K562 (cell line): ENCODE data around the gene CDK5R2. TPM values are rescaled to one million over a fixed set of nuclear protein-coding genes. Genes with fewer than 3 reads are reported as not detected.

Experiments used
- ATAC-seq: fragments of 200-7000 bp; cut with Tn5 transposase; 3 replicates; pipeline ENCODE4 v1.9.1; 2020; ENCODE audit warnings: moderate library complexity
- BruUV-seq: library from RNA; stranded (reverse); fragments of 400-500 nt; replicated peaks from 2 replicates; lab custom pipeline; 2021; lab: Mats Ljungman, UMichigan
- CTCF ChIA-PET: fragments of 300-600 bp; formaldehyde crosslinking; extraction: SDS; loops from one replicate; lab custom pipeline; 2021; ENCODE audit warnings: low intra/inter-chr PET ratio; lab: Yijun Ruan, JAX
- POLR2A ChIA-PET: fragments of 300-600, 350-650 bp; sonication (Branson Sonifier 250); formaldehyde crosslinking; extraction: SDS; loops from one replicate; lab custom pipeline; 2021; ENCODE audit warnings: antibody characterized with exemption, inconsistent platforms; lab: Yijun Ruan, JAX
- DNase-seq, 4 experiments: peaks; one replicate each; pipeline versions ENCODE4 v3.0.0 to v3.0.0-alpha.2; 2011 to 2018; ENCODE audit warnings: low spot score in 3 of 4, mixed read lengths in 3 of 4; ENCODE audit errors: extremely low read depth in 1 of 4
- FAIRE-seq: peaks from 2 replicates; lab custom pipeline; 2011; peaks lifted over from hg19 to GRCh38; lab: Jason Lieb, UNC
- H2AFZ ChIP-seq: 2 replicates; pipeline ENCODE4 v1.6.0; 2011; ENCODE audit warnings: low read depth, low read length, control low read depth, inconsistent platforms
- H3K27ac ChIP-seq: fragments of 200-600 bp; 3 replicates; pipeline ENCODE4 v1.8.0; 2011; ENCODE audit warnings: low read depth, mild to moderate bottlenecking, control low read depth, inconsistent platforms, low read length, moderate library complexity, mixed read lengths; ENCODE audit errors: extremely low read depth
- H3K27me3 ChIP-seq, 2 experiments: fragments of 300-600 bp in 1 of 2; 2 replicates in 1 of 2; 3 replicates in 1 of 2; pipeline versions ENCODE4 v1.6.0 to v1.8.0; 2011; ENCODE audit warnings: inconsistent platforms in 2 of 2, low read length in 2 of 2, mild to moderate bottlenecking in 1 of 2, mixed read lengths in 1 of 2, moderate library complexity in 1 of 2; ENCODE audit not compliant: control insufficient read depth in 2 of 2, insufficient read depth in 2 of 2
- H3K36me3 ChIP-seq: fragments of 300-600 bp; 3 replicates; pipeline ENCODE4 v1.8.0; 2011; ENCODE audit warnings: mild to moderate bottlenecking, low read length, inconsistent platforms; ENCODE audit not compliant: control insufficient read depth, insufficient read depth
- H3K4me1 ChIP-seq, 2 experiments: fragments of 200-600 bp in 1 of 2; replicated peaks in 1 of 2; 2 replicates in 1 of 2; 3 replicates in 1 of 2; pipeline versions ENCODE4 v1.5.1 to v1.8.0; 2011; ENCODE audit warnings: inconsistent platforms in 2 of 2, low read length in 2 of 2, mild to moderate bottlenecking in 1 of 2, mixed read lengths in 1 of 2, moderate library complexity in 1 of 2; ENCODE audit not compliant: control insufficient read depth in 2 of 2, insufficient read depth in 2 of 2
- H3K4me2 ChIP-seq: 2 replicates; pipeline ENCODE4 v1.6.1; 2011; ENCODE audit warnings: low read length, control low read depth, inconsistent platforms, mixed read lengths; ENCODE audit not compliant: insufficient read depth
- H3K4me3 ChIP-seq: fragments of 200-600 bp; sonication (generic), shearing (Covaris generic); 2 replicates; pipeline ENCODE4 v1.5.1; 2016; ENCODE audit warnings: control low read depth, inconsistent platforms
- H3K79me2 ChIP-seq: fragments of 200-600 bp; 3 replicates; pipeline ENCODE4 v1.8.0; 2011; ENCODE audit warnings: low read length, inconsistent platforms; ENCODE audit not compliant: control insufficient read depth, insufficient read depth
- H3K9ac ChIP-seq, 2 experiments: 2 replicates each; pipeline versions ENCODE4 v1.6.0 to v1.6.1; 2011; ENCODE audit warnings: low read depth in 2 of 2, low read length in 2 of 2, control low read depth in 1 of 2, inconsistent platforms in 1 of 2, mild to moderate bottlenecking in 1 of 2, mixed read lengths in 1 of 2; ENCODE audit not compliant: insufficient read depth in 1 of 2
- H3K9me1 ChIP-seq: one replicate; pipeline ENCODE4 v1.6.0; 2011; ENCODE audit warnings: inconsistent platforms, mild to moderate bottlenecking, low read length, moderate library complexity; ENCODE audit not compliant: control insufficient read depth, insufficient read depth
- H3K9me3 ChIP-seq: replicated peaks from 2 replicates; pipeline ENCODE4 v1.5.1; 2011; ENCODE audit warnings: low read depth, low read length, inconsistent platforms; ENCODE audit not compliant: control insufficient read depth, insufficient read depth
- H4K20me1 ChIP-seq: replicated peaks from 2 replicates; pipeline ENCODE4 v1.6.1; 2011; ENCODE audit warnings: low read length, inconsistent platforms, mixed read lengths; ENCODE audit not compliant: control insufficient read depth, insufficient read depth
- ARID3A ChIP-seq: IDR thresholded peaks from 2 replicates; pipeline ENCODE4 v1.6.1; 2012; ENCODE audit warnings: low read depth, low read length, improper control_type of control experiment, borderline replicate concordance
- E2F6 ChIP-seq, 2 experiments: IDR thresholded peaks; 2 replicates each; pipeline ENCODE4 v1.6.1; 2011; ENCODE audit warnings: borderline replicate concordance in 1 of 2, control low read depth in 1 of 2, low read depth in 1 of 2, low read length in 1 of 2, mild to moderate bottlenecking in 1 of 2, mixed read lengths in 1 of 2, moderate library complexity in 1 of 2; ENCODE audit not compliant: insufficient read depth in 1 of 2, insufficient read length in 1 of 2, poor library complexity in 1 of 2, severe bottlenecking in 1 of 2; ENCODE audit errors: extremely low read depth in 1 of 2
- EGR1 ChIP-seq: fragments of 450-650 bp; conservative IDR thresholded peaks from 2 replicates; pipeline ENCODE4 v1.6.1; 2017; ENCODE audit warnings: mild to moderate bottlenecking
- MEIS2 ChIP-seq: fragments of 450-650 bp; IDR thresholded peaks from 2 replicates; pipeline ENCODE4 v1.6.1; 2014; ENCODE audit warnings: mild to moderate bottlenecking; ENCODE audit not compliant: partially characterized antibody
- RB1 ChIP-seq: fragments of 450-650 bp; IDR thresholded peaks from 2 replicates; pipeline ENCODE4 v1.6.1; 2017; ENCODE audit warnings: low read depth, mild to moderate bottlenecking
- TFAP4 ChIP-seq: sonication (generic); formaldehyde crosslinking; IDR thresholded peaks from 2 replicates; pipeline ENCODE4 v1.8.0; 2022; ENCODE audit warnings: missing genetic modification reagents, mild to moderate bottlenecking, moderate library complexity, borderline replicate concordance
- ZSCAN29 ChIP-seq: fragments of 450-650 bp; IDR thresholded peaks from 2 replicates; pipeline ENCODE4 v1.6.1; 2017
- WGBS: fragments of 100-300 bp; shearing (Covaris generic); methylation state at CpG from one replicate; pipeline ENCODE4 v1.1.6; 2016; ENCODE audit warnings: low coverage, mixed read lengths; ENCODE audit not compliant: insufficient coverage; ENCODE audit errors: missing lambda C conversion rate; 5-methylcytosine and 5-hydroxymethylcytosine counted together
- in situ Hi-C: fragments of 300-500 bp; cut with MboI; formaldehyde crosslinking; loops from 4 replicates; pipeline ENCODE4 v1.15.0; 2018; ENCODE audit warnings: inconsistent platforms, mixed read lengths
- intact Hi-C: fragments of 100-400 bp; cut with micrococcal nuclease; formaldehyde crosslinking; loops from 2 replicates; pipeline ENCODE4 v1.14.2; 2022
- polyA plus RNA-seq, 8 experiments: library from polyadenylated mRNA; depleted of rRNA in 4 of 8; stranded (reverse) in 5 of 8; unstranded in 3 of 8; fragments of >200 nt; fragmentation: Nextera tagmentation in 2 of 8; fragmentation: Illumina TruSeq in 1 of 8; extraction: Ambion mirVana in 2 of 8; extraction: Trizol in 1 of 8; gene quantifications; 2 replicates each; pipeline versions ENCODE4 v1.2.1 to v1.2.3, GENCODE V29; 2011 to 2014; ENCODE audit warnings: inconsistent platforms in 1 of 8, missing spikeins in 1 of 8
- total RNA-seq, 7 experiments: library from RNA; depleted of rRNA in 6 of 7; stranded (reverse); fragments of >200 nt in 6 of 7; fragmentation: Illumina TruSeq in 2 of 7; extraction: Trizol in 2 of 7; gene quantifications; 2 replicates each; pipeline versions ENCODE4 v1.2.1 to v1.2.3, GENCODE V29; 2011 to 2021; ENCODE audit warnings: low replicate concordance in 1 of 7

Gene CDK5R2
- total and polyA plus RNA-seq, 9 of the 15 experiments (the other 6 are each of a cell fraction or from before 2014, with no cell fraction given), result 0.09 TPM; not detected in 8

GRCh38 chr2:219003267-219003634 is 43.8 kb downstream of the CDK5R2 start:
- Histone ChIP-seq H3K27ac (no peak overlapping the region), H4K20me1 (no peaks in the 10 kb centered on the region), H3K79me2 (no peaks in the 10 kb centered on the region), H3K9ac (no peak overlapping the region), H3K27me3 (peaks cover 0 to 32% of the 10 kb centered on the region in 2 experiments; a peak in 2 of 5 replicates), H3K4me2 (no peak overlapping the region; the same call in 1 of the 2 replicates), H3K4me1 (peaks cover 9 to 32% of the 10 kb centered on the region in 2 experiments), H2AFZ (no peak overlapping the region), H3K9me1 (no peaks in the 10 kb centered on the region), H3K4me3 (no peak overlapping the region), H3K36me3 (no peaks in the 10 kb centered on the region), H3K9me3 (no peaks in the 10 kb centered on the region)
- in situ Hi-C loops (no loop called here), intact Hi-C loops (no loop called here)
- FAIRE-seq, result no peak
- ChIA-PET CTCF (interaction anchor here (0.9 kb wide), 1 partner anchor 127 kb away, joined by 3 read pairs; no protein-coding TSS in a partner anchor), POLR2A (interaction anchor here (0.7 kb wide), 1 partner anchor 33 kb away, joined by 3 read pairs; no protein-coding TSS in a partner anchor)
- DNase-seq, result no peak
- ATAC-seq, result no peak
- 2% methylated on average over 20 of the region's 20 CpGs for WGBS
- TF ChIP-seq ARID3A (no peak), EGR1 (peak; percentile 38; the same call in 1 of the 2 replicates), ZSCAN29 (no peak), RB1 (peak; percentile 43; the same call in 1 of the 2 replicates), E2F6 (IDR thresholded peaks at IDR 0.05; ENCODE audit: borderline replicate concordance in 1 of 2, extremely low read depth in 1 of 2, insufficient read depth in 1 of 2, insufficient read length in 1 of 2, low read depth in 1 of 2, low read length in 1 of 2, poor library complexity in 1 of 2, severe bottlenecking in 1 of 2) (peak in 1 of 2 experiments; percentile 63), MEIS2 (peak; percentile 10), TFAP4 (CRISPR knock-in tag) (no peak)
- BruUV-seq, result no TSS peak
